ENCODE measurements around the gene IGSF22.
"Not testable (repeated sequence)": the region's sequence is repeated elsewhere in the genome, so short reads cannot be mapped to it uniquely, and the experiment has no call there.

The IGSF22 gene

GRCh38 chr11:18681949-18682348 is 44.0 kb downstream of the IGSF22 start:
- not testable (repeated sequence) for DNase-seq

- no peak for DNase-seq
Observed at GRCh38 chr11:18677560-18677959, 48.4 kb downstream of the IGSF22 start.

- DNase-seq, result no peak
Observed at GRCh38 chr11:18676803-18677202, 49.2 kb downstream of the IGSF22 start.

- DNase-seq, result peak; percentile 36
Observed at GRCh38 chr11:18672209-18672608, 53.8 kb downstream of the IGSF22 start.

GRCh38 chr11:18671246-18671645 is 54.7 kb downstream of the IGSF22 start:
- DNase-seq, result no peak

- DNase-seq, result no peak
Observed at GRCh38 chr11:18669711-18670110, 56.3 kb downstream of the IGSF22 start.

- DNase-seq, result no peak
Observed at GRCh38 chr11:18669219-18669596, 56.8 kb downstream of the IGSF22 start.

- DNase-seq, result no peak
Observed at GRCh38 chr11:18668131-18668530, 57.9 kb downstream of the IGSF22 start.

- not testable (repeated sequence) for DNase-seq
Observed at GRCh38 chr11:18665353-18665872, 60.6 kb downstream of the IGSF22 start.

- DNase-seq, result no peak
Observed at GRCh38 chr11:18657673-18658072, 68.3 kb downstream of the IGSF22 start.
